HepG2 (cell line): ENCODE results near the gene MPIG6B. TPM values are rescaled to one million over a fixed set of nuclear protein-coding genes. Genes with fewer than 3 reads are reported as not detected.

Experiments used
- DPF2 ChIP-seq: sonication (generic); formaldehyde crosslinking; IDR thresholded peaks from 2 replicates; pipeline ENCODE4 v1.4.0; 2020; ENCODE audit warnings: mild to moderate bottlenecking, low read depth, missing genetic modification reagents, borderline replicate concordance
- ELK4 ChIP-seq: sonication (generic); formaldehyde crosslinking; IDR thresholded peaks from 2 replicates; pipeline ENCODE4 v1.9.0; 2021; ENCODE audit warnings: missing genetic modification reagents, borderline replicate concordance
- HOXA7 ChIP-seq: sonication (generic); formaldehyde crosslinking; IDR thresholded peaks from 2 replicates; pipeline ENCODE4 v1.8.1; 2022; ENCODE audit warnings: mild to moderate bottlenecking, missing genetic modification reagents, moderate library complexity
- IRF1 ChIP-seq: sonication (generic); formaldehyde crosslinking; IDR thresholded peaks from 2 replicates; pipeline ENCODE4 v1.4.0; 2020; ENCODE audit warnings: low read depth, mild to moderate bottlenecking, missing genetic modification reagents
- LCORL ChIP-seq, 2 experiments: fragments of 450-650 bp in 1 of 2; sonication (generic) in 1 of 2; formaldehyde crosslinking in 1 of 2; IDR thresholded peaks; 2 replicates each; pipeline versions ENCODE4 v1.5.0 to v1.6.1; 2017 to 2020; ENCODE audit warnings: antibody characterized with exemption in 1 of 2, missing genetic modification reagents in 1 of 2
- NR2C2 ChIP-seq: sonication (generic); formaldehyde crosslinking; IDR thresholded peaks from 2 replicates; pipeline ENCODE4 v1.4.0; 2020; ENCODE audit warnings: missing genetic modification reagents, mild to moderate bottlenecking, moderate library complexity, borderline replicate concordance
- PPARG ChIP-seq: conservative IDR thresholded peaks from 2 replicates; pipeline ENCODE4 v1.6.1; 2016; ENCODE audit warnings: missing biosample characterization, missing genetic modification reagents
- PRDM10 ChIP-seq: sonication (generic); formaldehyde crosslinking; IDR thresholded peaks from 2 replicates; pipeline ENCODE4 v1.4.0; 2020; ENCODE audit warnings: low read depth, missing genetic modification reagents
- RBM22 ChIP-seq: fragments of 200-400 bp; formaldehyde crosslinking; optimal IDR thresholded peaks from 2 replicates; pipeline ENCODE3; 2017; ENCODE audit warnings: mild to moderate bottlenecking, low read length, moderate library complexity
- RCOR2 ChIP-seq: IDR thresholded peaks from 2 replicates; pipeline ENCODE4 v1.6.1; 2016; ENCODE audit warnings: missing biosample characterization, missing genetic modification reagents
- RELA ChIP-seq: sonication (generic); formaldehyde crosslinking; IDR thresholded peaks from 2 replicates; pipeline ENCODE4 v1.4.0; 2020; ENCODE audit warnings: missing genetic modification reagents
- SMC3 ChIP-seq: IDR thresholded peaks from 2 replicates; pipeline ENCODE4 v1.6.1; 2011; ENCODE audit warnings: low read length, improper control_type of control experiment
- SNAPC5 ChIP-seq: sonication (generic); formaldehyde crosslinking; IDR thresholded peaks from 2 replicates; pipeline ENCODE4 v1.8.1; 2023; ENCODE audit warnings: mild to moderate bottlenecking, missing genetic modification reagents, borderline replicate concordance
- ZKSCAN8 ChIP-seq: IDR thresholded peaks from 2 replicates; pipeline ENCODE4 v1.6.1; 2016; ENCODE audit warnings: borderline replicate concordance, missing genetic modification reagents, missing compliant biosample characterization
- ZNF101 ChIP-seq: sonication (generic); formaldehyde crosslinking; IDR thresholded peaks from 2 replicates; pipeline ENCODE4 v1.4.0; 2020; ENCODE audit warnings: mild to moderate bottlenecking, low read depth, missing genetic modification reagents, borderline replicate concordance
- ZNF260 ChIP-seq: sonication (generic); formaldehyde crosslinking; IDR thresholded peaks from 2 replicates; pipeline ENCODE4 v1.4.0; 2020; ENCODE audit warnings: missing genetic modification reagents, low read depth, mild to moderate bottlenecking, borderline replicate concordance
- ZNF274 ChIP-seq: sonication (generic); formaldehyde crosslinking; IDR thresholded peaks from 2 replicates; pipeline ENCODE4 v1.5.1; 2020; ENCODE audit warnings: mild to moderate bottlenecking, missing genetic modification reagents
- ZNF496 ChIP-seq: sonication (generic); formaldehyde crosslinking; IDR thresholded peaks from 2 replicates; pipeline ENCODE4 v1.8.1; 2023; ENCODE audit warnings: mild to moderate bottlenecking, moderate library complexity, missing genetic modification reagents; ENCODE audit not compliant: insufficient replicate concordance
- ZNF550 ChIP-seq: sonication (generic); formaldehyde crosslinking; IDR thresholded peaks from 2 replicates; pipeline ENCODE4 v1.4.0; 2020; ENCODE audit warnings: mild to moderate bottlenecking, missing genetic modification reagents, borderline replicate concordance
- polyA plus RNA-seq, 8 experiments: library from polyadenylated mRNA; depleted of rRNA in 3 of 8; stranded (reverse) in 7 of 8; unstranded in 1 of 8; fragments of >200 nt; fragmentation: Illumina TruSeq in 4 of 8; extraction: Trizol in 4 of 8; gene quantifications; 2 replicates each; pipeline versions ENCODE4 v1.2.1 to v1.2.3, GENCODE V29; 2011 to 2016; ENCODE audit warnings: low read depth in 4 of 8, missing spikeins in 1 of 8, mixed read lengths in 1 of 8; ENCODE audit not compliant: insufficient read depth in 1 of 8
- total RNA-seq, 5 experiments: library from RNA; depleted of rRNA; stranded (reverse); fragments of >200 nt; fragmentation: Illumina TruSeq; extraction: Trizol; gene quantifications; 2 replicates each; pipeline ENCODE4 v1.2.3, GENCODE V29; 2016; ENCODE audit warnings: low read depth in 1 of 5

MPIG6B gene
- total and polyA plus RNA-seq, 2 of the 13 experiments (the other 11 are each of a cell fraction or from before 2014, with no cell fraction given): not detected

- TF ChIP-seq ELK4 (CRISPR knock-in tag) (no peak), RBM22 (no peak), PRDM10 (CRISPR knock-in tag) (peak; percentile 91), ZNF260 (no peak), RELA (peak; percentile 92; the same call in 1 of the 2 replicates), DPF2 (CRISPR knock-in tag) (peak; percentile 58; the same call in 1 of the 2 replicates), SNAPC5 (CRISPR knock-in tag) (peak; percentile 87; the same call in 1 of the 2 replicates), HOXA7 (CRISPR knock-in tag) (no peak), PPARG (CRISPR knock-in tag) (peak; percentile 88), RCOR2 (peak; percentile 58; the same call in 1 of the 2 replicates), IRF1 (CRISPR knock-in tag) (no peak), NR2C2 (CRISPR knock-in tag) (peak; percentile 58; the same call in 1 of the 2 replicates), ZNF496 (CRISPR knock-in tag) (no peak), ZKSCAN8 (CRISPR knock-in tag) (no peak), ZNF101 (no peak), SMC3 (0 out of 2 replicates have a peak, but pooled peaks have one; percentile 10), ZNF550 (CRISPR knock-in tag) (no peak), LCORL (IDR thresholded peaks at IDR 0.05) (0 out of 2 replicates have a peak, but pooled peaks have one; percentile 65), LCORL (CRISPR knock-in tag; IDR thresholded peaks at IDR 0.05) (peak; percentile 74; the same call in 1 of the 2 replicates), ZNF274 (no peak; the same call in 1 of the 2 replicates)
Observed at GRCh38 chr6:31737991-31738979, 15.1 kb downstream of the MPIG6B start (continued).
